WTC11 (cell line): ENCODE data around the gene CDH22. TPM values are rescaled to one million over a fixed set of nuclear protein-coding genes. Genes with fewer than 3 reads are reported as not detected.

Experiments used
- ATAC-seq: fragments of 200-7000 bp; cut with Tn5 transposase; 2 replicates; pipeline ENCODE4 v1.10.0; 2021; ENCODE audit warnings: mild to moderate bottlenecking, moderate library complexity
- CTCF ChIA-PET: fragments of 300-600 bp; sonication (Branson Sonifier 250); formaldehyde crosslinking; loops from one replicate; lab custom pipeline; 2021; ENCODE audit warnings: antibody characterized with exemption; lab: Charles Lee
- POLR2A ChIA-PET: fragments of 350-600 bp; sonication (Branson Sonifier 250); formaldehyde crosslinking; loops from one replicate; lab custom pipeline; 2021; ENCODE audit warnings: antibody characterized with exemption; lab: Charles Lee
- DNase-seq: peaks from one replicate; pipeline ENCODE4 v3.0.0; 2021; ENCODE audit warnings: low spot score
- H3K27ac Mint-ChIP-seq: 2 replicates; pipeline ENCODE4 v1.8.0; 2021; ENCODE audit warnings: mixed read lengths
- H3K27me3 Mint-ChIP-seq: 2 replicates; pipeline ENCODE4 v1.8.0; 2021; ENCODE audit warnings: low read depth, mild to moderate bottlenecking, moderate library complexity, mixed read lengths
- H3K36me3 Mint-ChIP-seq: 2 replicates; pipeline ENCODE4 v1.8.0; 2021; ENCODE audit warnings: mixed read lengths
- H3K4me1 Mint-ChIP-seq: 2 replicates; pipeline ENCODE4 v1.8.0; 2022; ENCODE audit warnings: mixed read lengths
- H3K4me3 Mint-ChIP-seq: 2 replicates; pipeline ENCODE4 v1.8.0; 2021; ENCODE audit warnings: mild to moderate bottlenecking, moderate library complexity, mixed read lengths
- H3K9me3 Mint-ChIP-seq: 2 replicates; pipeline ENCODE4 v1.8.0; 2021; ENCODE audit warnings: mixed read lengths
- FOXJ3 ChIP-seq: sonication (generic); formaldehyde crosslinking; IDR thresholded peaks from 2 replicates; pipeline ENCODE4 v1.9.0; 2021; ENCODE audit warnings: missing genetic modification reagents, mild to moderate bottlenecking, borderline replicate concordance
- GABPB1 ChIP-seq: sonication (generic); formaldehyde crosslinking; IDR thresholded peaks from 2 replicates; pipeline ENCODE4 v1.8.1; 2023; ENCODE audit warnings: mild to moderate bottlenecking, missing genetic modification reagents
- GRHL2 ChIP-seq: fragments of 250-450 bp; sonication (Bioruptor Pico); IDR thresholded peaks from 2 replicates; pipeline ENCODE4 v1.8.0; 2022; ENCODE audit warnings: mild to moderate bottlenecking, moderate library complexity; ENCODE audit not compliant: insufficient replicate concordance, severe bottlenecking
- GTF2I ChIP-seq: fragments of 250-450 bp; sonication (Bioruptor Pico); conservative IDR thresholded peaks from 2 replicates; pipeline ENCODE4 v1.4.0; 2021; ENCODE audit warnings: mild to moderate bottlenecking
- JAZF1 ChIP-seq: fragments of 250-450 bp; sonication (Bioruptor Pico); IDR thresholded peaks from 2 replicates; pipeline ENCODE4 v1.9.0; 2021; ENCODE audit warnings: moderate library complexity, mild to moderate bottlenecking, inconsistent platforms
- SP1 ChIP-seq: sonication (generic); formaldehyde crosslinking; conservative IDR thresholded peaks from 2 replicates; pipeline ENCODE4 v1.8.1; 2022; ENCODE audit warnings: missing genetic modification reagents
- ZBTB21 ChIP-seq: sonication (generic); formaldehyde crosslinking; IDR thresholded peaks from 2 replicates; pipeline ENCODE4 v1.8.1; 2023; ENCODE audit warnings: mild to moderate bottlenecking, missing genetic modification reagents, borderline replicate concordance
- total RNA-seq: library from RNA; stranded (reverse); gene quantifications from 3 replicates; pipeline ENCODE4 v1.2.3, GENCODE V29; 2021
- TF ChIP-seq, protein P1 (sequence below): fragments of 200-600 bp; IDR thresholded peaks from 2 replicates; pipeline ENCODE4 v1.8.0; 2022; ENCODE audit warnings: antibody characterized with exemption
- TF ChIP-seq, protein P2 (sequence below): sonication (generic); formaldehyde crosslinking; conservative IDR thresholded peaks from 2 replicates; pipeline ENCODE4 v1.8.1; 2022; ENCODE audit warnings: mild to moderate bottlenecking, missing genetic modification reagents
- TF ChIP-seq, protein P3 (sequence below): fragments of 250-450 bp; sonication (Bioruptor Pico); IDR thresholded peaks from 2 replicates; pipeline ENCODE4 v1.9.0; 2021; ENCODE audit warnings: moderate library complexity, mild to moderate bottlenecking, inconsistent platforms, borderline replicate concordance
- TF ChIP-seq, protein P4 (sequence below): fragments of 250-450 bp; sonication (Bioruptor Pico); IDR thresholded peaks from 2 replicates; pipeline ENCODE4 v1.9.0; 2021; ENCODE audit warnings: mild to moderate bottlenecking
- TF ChIP-seq, protein P5 (sequence below): sonication (generic); formaldehyde crosslinking; conservative IDR thresholded peaks from 2 replicates; pipeline ENCODE4 v1.8.1; 2023; ENCODE audit warnings: mild to moderate bottlenecking, low read depth, missing genetic modification reagents, moderate library complexity

CDH22 gene
- total RNA-seq, 1 experiment from 2014 or later = 0.13 TPM

DNA sequence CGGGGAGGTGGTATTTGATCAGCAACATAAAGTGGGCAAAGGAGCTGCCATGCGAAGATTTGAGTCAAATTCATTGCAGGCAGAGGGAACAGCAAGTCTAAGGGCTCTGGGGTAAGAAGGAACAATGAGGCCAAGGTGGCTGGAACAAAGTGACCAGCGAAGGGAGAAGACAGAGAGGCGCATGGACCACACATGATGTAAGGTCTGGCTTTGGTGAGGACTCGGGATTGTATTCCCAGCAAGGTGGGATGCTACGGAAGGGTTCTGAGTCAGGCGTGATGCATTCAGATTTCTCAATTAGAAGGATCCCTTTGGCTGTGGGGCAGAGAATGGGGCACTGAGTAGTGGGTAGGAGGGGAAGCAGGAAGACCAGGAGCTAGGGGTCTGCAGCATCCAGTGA, 30.7 kb upstream of the CDH22 start (continued):
- TF ChIP-seq, protein P1, sequence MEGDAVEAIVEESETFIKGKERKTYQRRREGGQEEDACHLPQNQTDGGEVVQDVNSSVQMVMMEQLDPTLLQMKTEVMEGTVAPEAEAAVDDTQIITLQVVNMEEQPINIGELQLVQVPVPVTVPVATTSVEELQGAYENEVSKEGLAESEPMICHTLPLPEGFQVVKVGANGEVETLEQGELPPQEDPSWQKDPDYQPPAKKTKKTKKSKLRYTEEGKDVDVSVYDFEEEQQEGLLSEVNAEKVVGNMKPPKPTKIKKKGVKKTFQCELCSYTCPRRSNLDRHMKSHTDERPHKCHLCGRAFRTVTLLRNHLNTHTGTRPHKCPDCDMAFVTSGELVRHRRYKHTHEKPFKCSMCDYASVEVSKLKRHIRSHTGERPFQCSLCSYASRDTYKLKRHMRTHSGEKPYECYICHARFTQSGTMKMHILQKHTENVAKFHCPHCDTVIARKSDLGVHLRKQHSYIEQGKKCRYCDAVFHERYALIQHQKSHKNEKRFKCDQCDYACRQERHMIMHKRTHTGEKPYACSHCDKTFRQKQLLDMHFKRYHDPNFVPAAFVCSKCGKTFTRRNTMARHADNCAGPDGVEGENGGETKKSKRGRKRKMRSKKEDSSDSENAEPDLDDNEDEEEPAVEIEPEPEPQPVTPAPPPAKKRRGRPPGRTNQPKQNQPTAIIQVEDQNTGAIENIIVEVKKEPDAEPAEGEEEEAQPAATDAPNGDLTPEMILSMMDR = no peak
- TF ChIP-seq GABPB1 (no peak), JAZF1 (CRISPR knock-in tag) (no peak)

DNA sequence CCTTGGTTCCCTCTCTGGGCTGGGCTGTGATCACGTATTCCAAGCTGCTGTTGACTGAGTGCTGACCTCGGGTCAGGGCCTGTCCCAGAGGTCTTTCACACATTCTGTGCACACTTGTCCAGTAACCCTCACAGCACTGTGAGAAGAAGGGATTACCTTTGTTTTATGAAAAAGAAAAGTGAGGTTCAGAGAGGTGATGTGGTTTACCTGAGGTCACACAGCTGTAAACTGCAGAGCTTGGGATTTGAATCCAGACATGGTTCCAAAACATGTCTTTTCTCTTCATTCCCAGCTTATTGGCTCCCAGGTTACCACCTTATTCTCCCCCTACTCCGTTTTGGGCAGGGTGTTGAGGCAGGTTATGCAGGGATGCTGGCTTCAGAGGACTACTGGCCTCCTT, 28.4 kb upstream of the CDH22 start:
- DNase-seq (no peak), ATAC-seq (no peak)
- Mint-ChIP-seq H3K4me3 (no peak overlapping the region), H3K9me3 (no peaks in the 10 kb centered on the region), H3K27me3 (peaks cover 7% of the 10 kb centered on the region), H3K36me3 (no peaks in the 10 kb centered on the region), H3K27ac (no peak overlapping the region), H3K4me1 (peaks cover 24% of the 10 kb centered on the region)
- CTCF ChIA-PET = interaction anchor here (1.9 to 2.1 kb wide), 2 partner anchors 12 to 30 kb away, joined by 11 to 15 read pairs; no protein-coding TSS in a partner anchor
- TF ChIP-seq SP1 (CRISPR knock-in tag) (no peak), ZBTB21 (no peak), FOXJ3 (no peak), GRHL2 (CRISPR knock-in tag) (no peak)
- TF ChIP-seq, protein P2, sequence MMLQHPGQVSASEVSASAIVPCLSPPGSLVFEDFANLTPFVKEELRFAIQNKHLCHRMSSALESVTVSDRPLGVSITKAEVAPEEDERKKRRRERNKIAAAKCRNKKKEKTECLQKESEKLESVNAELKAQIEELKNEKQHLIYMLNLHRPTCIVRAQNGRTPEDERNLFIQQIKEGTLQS = no peak
- TF ChIP-seq, protein P3, sequence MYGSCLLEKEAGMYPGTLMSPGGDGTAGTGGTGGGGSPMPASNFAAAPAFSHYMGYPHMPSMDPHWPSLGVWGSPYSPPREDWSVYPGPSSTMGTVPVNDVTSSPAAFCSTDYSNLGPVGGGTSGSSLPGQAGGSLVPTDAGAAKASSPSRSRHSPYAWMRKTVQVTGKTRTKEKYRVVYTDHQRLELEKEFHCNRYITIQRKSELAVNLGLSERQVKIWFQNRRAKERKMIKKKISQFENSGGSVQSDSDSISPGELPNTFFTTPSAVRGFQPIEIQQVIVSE = no peak
- TF ChIP-seq, protein P4, sequence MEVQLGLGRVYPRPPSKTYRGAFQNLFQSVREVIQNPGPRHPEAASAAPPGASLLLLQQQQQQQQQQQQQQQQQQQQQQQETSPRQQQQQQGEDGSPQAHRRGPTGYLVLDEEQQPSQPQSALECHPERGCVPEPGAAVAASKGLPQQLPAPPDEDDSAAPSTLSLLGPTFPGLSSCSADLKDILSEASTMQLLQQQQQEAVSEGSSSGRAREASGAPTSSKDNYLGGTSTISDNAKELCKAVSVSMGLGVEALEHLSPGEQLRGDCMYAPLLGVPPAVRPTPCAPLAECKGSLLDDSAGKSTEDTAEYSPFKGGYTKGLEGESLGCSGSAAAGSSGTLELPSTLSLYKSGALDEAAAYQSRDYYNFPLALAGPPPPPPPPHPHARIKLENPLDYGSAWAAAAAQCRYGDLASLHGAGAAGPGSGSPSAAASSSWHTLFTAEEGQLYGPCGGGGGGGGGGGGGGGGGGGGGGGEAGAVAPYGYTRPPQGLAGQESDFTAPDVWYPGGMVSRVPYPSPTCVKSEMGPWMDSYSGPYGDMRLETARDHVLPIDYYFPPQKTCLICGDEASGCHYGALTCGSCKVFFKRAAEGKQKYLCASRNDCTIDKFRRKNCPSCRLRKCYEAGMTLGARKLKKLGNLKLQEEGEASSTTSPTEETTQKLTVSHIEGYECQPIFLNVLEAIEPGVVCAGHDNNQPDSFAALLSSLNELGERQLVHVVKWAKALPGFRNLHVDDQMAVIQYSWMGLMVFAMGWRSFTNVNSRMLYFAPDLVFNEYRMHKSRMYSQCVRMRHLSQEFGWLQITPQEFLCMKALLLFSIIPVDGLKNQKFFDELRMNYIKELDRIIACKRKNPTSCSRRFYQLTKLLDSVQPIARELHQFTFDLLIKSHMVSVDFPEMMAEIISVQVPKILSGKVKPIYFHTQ = no peak
- TF ChIP-seq, all 79 proteins: peak for 0
- POLR2A ChIA-PET = no interaction called here

DNA sequence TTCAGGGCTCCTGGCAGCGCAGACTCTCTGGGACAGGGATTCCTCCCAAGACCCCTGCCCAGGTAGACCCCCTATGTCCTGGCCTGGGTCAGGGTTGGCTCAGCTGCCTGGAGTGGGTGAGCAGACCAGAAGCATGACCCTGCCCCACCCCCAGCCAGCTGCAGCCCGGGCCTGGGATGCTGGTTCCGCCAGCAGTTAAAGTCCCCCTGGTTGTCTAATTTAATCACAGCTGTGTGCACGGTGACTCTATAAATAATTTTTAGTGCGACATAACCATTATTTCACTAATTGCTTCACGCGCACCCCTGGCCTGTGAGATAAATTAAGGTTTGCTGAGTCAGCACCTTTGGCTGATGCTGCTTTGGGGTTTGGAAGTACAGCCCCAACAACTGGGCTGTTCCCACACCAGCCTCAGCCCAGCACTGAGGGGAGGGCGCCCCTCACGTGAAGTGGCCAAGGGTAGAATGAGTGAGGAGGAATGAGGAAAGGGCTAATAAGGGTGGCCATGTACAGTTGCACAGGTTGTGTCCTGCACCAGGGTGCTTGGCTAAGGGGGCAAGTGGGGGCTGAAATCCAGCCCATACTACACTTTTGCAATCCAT, 26.1 kb upstream of the CDH22 start:
- H3K4me1 Mint-ChIP-seq = peaks cover 28% of the 10 kb centered on the region
- DNase-seq (no peak), ATAC-seq (peak; percentile 43)
- H3K4me3 Mint-ChIP-seq = no peak overlapping the region
- peaks cover 7% of the 10 kb centered on the region for H3K27me3 Mint-ChIP-seq
- TF ChIP-seq, protein P5, sequence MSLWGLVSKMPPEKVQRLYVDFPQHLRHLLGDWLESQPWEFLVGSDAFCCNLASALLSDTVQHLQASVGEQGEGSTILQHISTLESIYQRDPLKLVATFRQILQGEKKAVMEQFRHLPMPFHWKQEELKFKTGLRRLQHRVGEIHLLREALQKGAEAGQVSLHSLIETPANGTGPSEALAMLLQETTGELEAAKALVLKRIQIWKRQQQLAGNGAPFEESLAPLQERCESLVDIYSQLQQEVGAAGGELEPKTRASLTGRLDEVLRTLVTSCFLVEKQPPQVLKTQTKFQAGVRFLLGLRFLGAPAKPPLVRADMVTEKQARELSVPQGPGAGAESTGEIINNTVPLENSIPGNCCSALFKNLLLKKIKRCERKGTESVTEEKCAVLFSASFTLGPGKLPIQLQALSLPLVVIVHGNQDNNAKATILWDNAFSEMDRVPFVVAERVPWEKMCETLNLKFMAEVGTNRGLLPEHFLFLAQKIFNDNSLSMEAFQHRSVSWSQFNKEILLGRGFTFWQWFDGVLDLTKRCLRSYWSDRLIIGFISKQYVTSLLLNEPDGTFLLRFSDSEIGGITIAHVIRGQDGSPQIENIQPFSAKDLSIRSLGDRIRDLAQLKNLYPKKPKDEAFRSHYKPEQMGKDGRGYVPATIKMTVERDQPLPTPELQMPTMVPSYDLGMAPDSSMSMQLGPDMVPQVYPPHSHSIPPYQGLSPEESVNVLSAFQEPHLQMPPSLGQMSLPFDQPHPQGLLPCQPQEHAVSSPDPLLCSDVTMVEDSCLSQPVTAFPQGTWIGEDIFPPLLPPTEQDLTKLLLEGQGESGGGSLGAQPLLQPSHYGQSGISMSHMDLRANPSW (CRISPR knock-in tag) = no peak
- TF ChIP-seq GTF2I = 0 out of 2 replicates have a peak, but pooled peaks have one; percentile 20
- CTCF ChIA-PET = interaction anchor here (1.0 to 6.0 kb wide), 5 partner anchors 9 to 202 kb away, joined by 4 to 43 read pairs (median 5); partner anchors contain the start of gene CDH22
- no peak overlapping the region for H3K27ac Mint-ChIP-seq
- no peaks in the 10 kb centered on the region for H3K9me3 Mint-ChIP-seq
- no peaks in the 10 kb centered on the region for H3K36me3 Mint-ChIP-seq
- POLR2A ChIA-PET = no interaction called here
